ENCODE data around the gene NPIPB2. TPM values are rescaled to one million over a fixed set of nuclear protein-coding genes. Genes with fewer than 3 reads are reported as not detected.

NPIPB2 gene
- total and polyA plus RNA-seq, 10 of the 15 experiments (the other 5 are each of a cell fraction or from before 2014, with no cell fraction given): 1.9 to 29.3 (median 10.8) TPM

- H3K27ac ChIP-seq (ENCODE audit: control insufficient read depth, insufficient read depth): no peak overlapping the region
- H3K9me3 ChIP-seq (replicated peaks; ENCODE audit: control insufficient read depth, insufficient read depth, low read length): no peaks in the 10 kb centered on the region
- ChIA-PET RAD21 (ENCODE audit: unreplicated experiment) (interaction anchor here (0.6 to 3.3 kb wide), 11 partner anchors 9 to 110 kb away, joined by 3 to 29 read pairs (median 8); partner anchors contain the start of gene SNX29), POLR2A (interaction anchor here (0.5 to 3.9 kb wide), 6 partner anchors 8 to 110 kb away, joined by 3 to 32 read pairs (median 8); partner anchors contain the start of gene SNX29), SMC1A (ENCODE audit: uncharacterized antibody, unreplicated experiment) (interaction anchor here (0.9 to 3.3 kb wide), 11 partner anchors 9 to 177 kb away, joined by 3 to 20 read pairs (median 5); partner anchors contain the start of gene SNX29), CTCF (interaction anchor here (0.8 to 3.6 kb wide), 7 partner anchors 9 to 137 kb away, joined by 3 to 23 read pairs (median 4); no protein-coding TSS in a partner anchor)
- H2AFZ ChIP-seq (ENCODE audit: control insufficient read depth, low read depth, low read length): no peak overlapping the region
- H3K27me3 ChIP-seq (replicated peaks in 1 of 2; ENCODE audit: control insufficient read depth in 2 of 2, insufficient read depth in 2 of 2, low read length in 1 of 2): no peaks in the 10 kb centered on the region
- 98% methylated on average over 10 of the region's 10 CpGs for WGBS (ENCODE audit: insufficient coverage, insufficient replicate concordance, low lambda C conversion rate, missing lambda C conversion rate)
- H3K79me2 ChIP-seq (ENCODE audit: control insufficient read depth, insufficient read depth, low read length): no peaks in the 10 kb centered on the region
- H3K4me3 ChIP-seq: no peak overlapping the region
- in situ Hi-C loops (cut with MboI) (no loop called here), intact Hi-C loops (cut with micrococcal nuclease; ENCODE audit: unreplicated experiment) (no loop called here)
- H3K9ac ChIP-seq (ENCODE audit: control insufficient read depth, insufficient read depth, low read length): no peak overlapping the region
- ATAC-seq (no peak), FAIRE-seq (no peak), DNase-seq (ENCODE audit: low read depth, low spot score) (no peak)
- BruUV-seq (replicated peaks): no TSS peak
- H3K4me2 ChIP-seq (ENCODE audit: control insufficient read depth, insufficient read depth): no peak overlapping the region
- no peak for TF ChIP-seq SREBF2 (IDR thresholded peaks at IDR 0.05; ENCODE audit: low read length)
- H4K20me1 ChIP-seq (ENCODE audit: control insufficient read depth, insufficient read depth): no peaks in the 10 kb centered on the region
- H3K36me3 ChIP-seq (ENCODE audit: control insufficient read depth in 2 of 2, insufficient read depth in 2 of 2, low read length in 1 of 2): no peaks in the 10 kb centered on the region
- H3K4me1 ChIP-seq (ENCODE audit: control insufficient read depth, insufficient read depth, low read length): peaks cover 20% of the 10 kb centered on the region
These were observed 15.9 kb upstream of the NPIPB2 start for GRCh38 chr16:11957591-11958395.

GRCh38 chr16:11956558-11956957 lies 14.7 kb upstream of the NPIPB2 start:
- no peak overlapping the region for H3K27ac ChIP-seq (ENCODE audit: control insufficient read depth, insufficient read depth)
- in situ Hi-C loops (cut with MboI) (no loop called here), intact Hi-C loops (cut with micrococcal nuclease; ENCODE audit: unreplicated experiment) (no loop called here)
- no peaks in the 10 kb centered on the region for H3K79me2 ChIP-seq (ENCODE audit: control insufficient read depth, insufficient read depth, low read length)
- ATAC-seq (no peak), FAIRE-seq (no peak), DNase-seq (ENCODE audit: low read depth, low spot score) (no peak)
- H3K4me3 ChIP-seq: no peak overlapping the region
- 100% methylated on average over 2 of the region's 2 CpGs for WGBS (ENCODE audit: insufficient coverage, insufficient replicate concordance, low lambda C conversion rate, missing lambda C conversion rate)
- no peaks in the 10 kb centered on the region for H3K27me3 ChIP-seq (replicated peaks in 1 of 2; ENCODE audit: control insufficient read depth in 2 of 2, insufficient read depth in 2 of 2, low read length in 1 of 2)
- H3K36me3 ChIP-seq (ENCODE audit: control insufficient read depth in 2 of 2, insufficient read depth in 2 of 2, low read length in 1 of 2): no peaks in the 10 kb centered on the region
- no peaks in the 10 kb centered on the region for H3K9me3 ChIP-seq (replicated peaks; ENCODE audit: control insufficient read depth, insufficient read depth, low read length)
- ChIA-PET CTCF (interaction anchor here (2.8 kb wide), 1 partner anchor 111 kb away, joined by 9 read pairs; no protein-coding TSS in a partner anchor), SMC1A (ENCODE audit: uncharacterized antibody, unreplicated experiment) (interaction anchor here (0.9 kb wide), 1 partner anchor 21 kb away, joined by 4 read pairs; no protein-coding TSS in a partner anchor), POLR2A (no interaction called here), RAD21 (ENCODE audit: unreplicated experiment) (no interaction called here)
- no peak for TF ChIP-seq ZBTB40 (IDR thresholded peaks at IDR 0.05; ENCODE audit: borderline replicate concordance)
- TF ChIP-seq MEF2A (IDR thresholded peaks at IDR 0.05; ENCODE audit: insufficient read depth, low read depth, low read length): no peak
- no peak for TF ChIP-seq ZNF274 (IDR thresholded peaks at IDR 0.05; ENCODE audit: insufficient read depth, insufficient read length)
- no peak for TF ChIP-seq ASH2L (IDR thresholded peaks at IDR 0.05; ENCODE audit: borderline replicate concordance, low read depth)
- TF ChIP-seq RCOR1 (conservative IDR thresholded peaks at IDR 0.05; ENCODE audit: low read depth, low read length): no peak
- TF ChIP-seq CBX5 (IDR thresholded peaks at IDR 0.05; ENCODE audit: low read depth): no peak
- no peak for TF ChIP-seq EED (IDR thresholded peaks at IDR 0.05; ENCODE audit: low read depth)
- TF ChIP-seq ESRRA (IDR thresholded peaks at IDR 0.05; ENCODE audit: low read length): no peak
- no peak overlapping the region for H2AFZ ChIP-seq (ENCODE audit: control insufficient read depth, low read depth, low read length)
- no TSS peak for BruUV-seq (replicated peaks)
- H3K9ac ChIP-seq (ENCODE audit: control insufficient read depth, insufficient read depth, low read length): no peak overlapping the region
- no peaks in the 10 kb centered on the region for H4K20me1 ChIP-seq (ENCODE audit: control insufficient read depth, insufficient read depth)
- H3K4me2 ChIP-seq (ENCODE audit: control insufficient read depth, insufficient read depth): no peak overlapping the region
- H3K4me1 ChIP-seq (ENCODE audit: control insufficient read depth, insufficient read depth, low read length): peaks cover 18% of the 10 kb centered on the region

Data from GM12878 (cell line).